Anterior cingulate cortex (tissue), 58 donors: Measurements from ENCODE around the gene PCDHGA5.
A peak's percentile ranks its signal among the peaks of the same experiment; 100 is the strongest.
"Not testable (repeated sequence)": the region's sequence is repeated elsewhere in the genome, so short reads cannot be mapped to it uniquely, and the experiment has no call there.

Experiments used
- DNase-seq, 58 donors: peaks; one replicate each; lab custom pipeline; 2025; lab: John Stamatoyannopoulos, UW

The PCDHGA5 gene

DNA sequence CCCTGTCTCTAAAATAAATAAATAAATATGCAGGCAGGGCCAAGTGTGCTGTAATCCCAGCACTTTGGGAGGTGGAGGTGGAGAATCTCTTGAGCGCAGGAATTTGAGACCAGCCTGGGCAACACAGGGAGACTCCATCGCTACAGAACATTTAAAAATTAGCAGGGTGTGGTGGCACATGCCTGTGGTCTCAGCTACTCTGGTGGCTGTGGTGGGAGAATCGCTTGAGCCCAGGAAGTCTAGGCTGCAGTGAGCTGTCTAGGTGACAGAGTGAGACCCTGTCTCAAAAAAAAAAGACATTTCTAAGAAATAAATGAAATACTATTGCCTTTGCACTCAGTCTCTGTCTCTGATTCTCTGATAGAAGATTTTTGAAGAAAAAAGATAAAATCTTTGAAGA lies 47.6 kb downstream of the PCDHGA5 start:
- no peak for DNase-seq

DNA sequence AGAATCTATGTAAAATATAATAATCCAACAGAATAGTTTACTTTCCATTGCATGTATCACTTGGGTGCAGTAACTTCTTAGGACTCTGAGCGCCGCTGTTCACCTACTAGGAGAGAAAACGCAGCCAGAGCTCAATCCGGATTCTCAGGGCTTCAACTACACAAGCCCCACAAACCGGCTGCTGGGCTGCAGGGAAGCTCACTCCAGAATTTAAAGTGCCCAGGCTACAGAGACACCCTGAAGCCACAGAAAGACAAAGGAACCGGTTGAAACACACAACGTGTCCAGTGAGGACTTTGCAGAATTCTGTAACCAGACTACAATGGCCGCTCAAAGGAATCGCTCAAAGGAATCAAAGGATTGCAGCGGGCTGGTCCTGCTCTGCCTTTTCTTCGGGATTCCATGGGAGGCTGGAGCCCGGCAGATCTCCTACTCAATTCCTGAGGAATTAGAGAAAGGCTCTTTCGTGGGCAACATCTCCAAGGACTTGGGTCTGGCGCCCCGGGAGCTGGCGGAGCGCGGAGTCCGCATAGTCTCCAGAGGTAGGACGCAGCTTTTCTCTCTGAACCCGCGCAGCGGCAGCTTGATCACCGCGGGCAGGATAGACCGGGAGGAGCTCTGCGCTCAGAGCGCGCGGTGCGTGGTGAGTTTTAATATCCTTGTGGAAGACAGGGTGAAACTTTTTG lies 49.0 kb downstream of the PCDHGA5 start, which contains the start of gene PCDHGA10:
Gene PCDHGA10, plus strand, starts transcription at position 134 of the 686 bp plus-strand sequence. Its CDS starts 189 bp downstream, at position 323.
- DNase-seq, result peak in 1 of 58 donors; percentile 12

DNA sequence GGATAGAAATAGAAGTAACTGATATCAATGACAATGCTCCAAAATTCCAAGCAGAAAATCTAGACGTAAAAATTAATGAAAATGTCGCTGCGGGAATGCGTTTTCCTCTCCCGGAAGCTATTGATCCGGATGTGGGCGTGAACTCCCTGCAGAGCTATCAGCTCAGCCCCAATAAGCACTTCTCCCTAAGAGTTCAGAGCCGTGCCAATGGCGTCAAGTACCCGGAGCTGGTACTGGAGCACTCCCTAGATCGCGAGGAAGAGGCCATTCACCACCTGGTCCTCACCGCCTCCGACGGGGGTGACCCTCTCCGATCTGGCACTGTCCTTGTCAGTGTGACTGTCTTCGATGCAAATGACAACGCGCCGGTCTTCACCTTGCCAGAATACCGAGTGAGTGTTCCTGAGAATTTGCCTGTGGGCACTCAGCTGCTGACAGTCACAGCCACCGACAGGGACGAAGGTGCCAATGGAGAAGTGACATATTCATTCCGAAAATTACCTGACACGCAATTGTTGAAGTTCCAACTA lies 49.6 kb downstream of the PCDHGA5 start:
- DNase-seq, result no peak

DNA sequence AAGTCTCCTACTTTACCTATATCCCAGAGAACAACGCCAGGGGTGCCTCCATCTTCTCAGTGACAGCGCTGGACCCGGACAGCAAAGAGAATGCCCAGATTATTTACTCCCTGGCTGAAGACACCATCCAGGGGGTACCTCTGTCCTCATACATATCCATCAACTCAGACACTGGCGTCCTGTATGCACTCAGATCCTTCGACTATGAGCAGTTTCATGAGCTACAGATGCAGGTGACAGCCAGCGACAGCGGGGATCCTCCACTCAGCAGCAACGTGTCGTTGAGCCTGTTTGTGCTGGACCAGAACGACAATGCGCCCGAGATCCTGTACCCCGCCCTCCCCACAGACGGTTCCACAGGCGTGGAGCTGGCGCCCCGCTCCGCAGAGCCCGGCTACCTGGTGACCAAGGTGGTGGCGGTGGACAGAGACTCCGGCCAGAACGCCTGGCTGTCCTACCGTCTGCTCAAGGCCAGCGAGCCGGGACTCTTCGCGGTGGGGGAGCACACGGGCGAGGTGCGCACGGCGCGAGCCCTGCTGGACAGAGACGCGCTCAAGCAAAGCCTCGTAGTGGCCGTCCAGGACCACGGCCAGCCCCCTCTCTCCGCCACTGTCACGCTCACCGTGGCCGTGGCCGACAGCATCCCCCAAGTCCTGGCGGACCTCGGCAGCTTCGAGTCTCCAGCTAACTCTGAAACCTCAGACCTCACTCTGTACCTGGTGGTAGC lies 50.7 kb downstream of the PCDHGA5 start:
- not testable (repeated sequence) for DNase-seq

DNA sequence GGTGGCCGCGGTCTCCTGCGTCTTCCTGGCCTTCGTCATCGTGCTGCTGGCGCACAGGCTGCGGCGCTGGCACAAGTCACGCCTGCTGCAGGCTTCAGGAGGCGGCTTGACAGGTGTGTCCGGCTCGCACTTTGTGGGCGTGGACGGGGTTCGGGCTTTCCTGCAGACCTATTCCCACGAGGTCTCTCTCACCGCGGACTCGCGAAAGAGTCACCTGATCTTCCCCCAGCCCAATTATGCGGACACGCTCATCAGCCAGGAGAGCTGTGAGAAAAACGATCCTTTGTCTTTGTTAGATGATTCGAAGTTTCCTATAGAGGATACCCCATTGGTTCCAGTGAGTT lies 51.3 kb downstream of the PCDHGA5 start:
- not testable (repeated sequence) for DNase-seq
